Measurements from ENCODE around the gene AK2.

GRCh38 chr1:33029209-33029608 lies 7.5 kb downstream of the AK2 start:
- TF ChIP-seq POLR2A (IDR thresholded peaks at IDR 0.05; ENCODE audit: low read depth, low read length) (no peak), POU2F2 (IDR thresholded peaks at IDR 0.05; ENCODE audit: low read depth, low read length) (no peak), POLR2AphosphoS5 (IDR thresholded peaks at IDR 0.05; ENCODE audit: low read depth, low read length) (no peak), TAF1 (IDR thresholded peaks at IDR 0.05; ENCODE audit: low read depth, low read length) (no peak), SPI1 (IDR thresholded peaks at IDR 0.05; ENCODE audit: low read depth, low read length) (no peak)
